NT2/D1 (cell line): ENCODE measurements around the gene NOTO.
"Not testable (repeated sequence)": the region's sequence is repeated elsewhere in the genome, so short reads cannot be mapped to it uniquely, and the experiment has no call there.

Experiments
- SUZ12 ChIP-seq: IDR thresholded peaks from 2 replicates; pipeline ENCODE4 v1.6.1; 2011; ENCODE audit not compliant: insufficient read length, insufficient read depth; ENCODE audit errors: extremely low read depth
- YY1 ChIP-seq: IDR thresholded peaks from 2 replicates; pipeline ENCODE4 v1.6.1; 2011; ENCODE audit not compliant: insufficient read length, insufficient read depth
- ZNF274 ChIP-seq: IDR thresholded peaks from 2 replicates; pipeline ENCODE4 v1.6.1; 2011; ENCODE audit warnings: mild to moderate bottlenecking, low read depth, low read length

- TF ChIP-seq YY1, SUZ12, ZNF274: not testable (repeated sequence)
Measured at GRCh38 chr2:73165978-73166377, 36.4 kb upstream of the NOTO start.
